ENCODE data around the gene MTMR10.

- TF ChIP-seq POLR2AphosphoS5 (IDR thresholded peaks at IDR 0.05; ENCODE audit: low read depth, low read length): no peak
- TF ChIP-seq CTCF (IDR thresholded peaks at IDR 0.05): peak; percentile 35
- no peak for TF ChIP-seq ZBTB33 (IDR thresholded peaks at IDR 0.05; ENCODE audit: borderline replicate concordance, low read depth)
- TF ChIP-seq MAX (IDR thresholded peaks at IDR 0.05; ENCODE audit: low read depth): no peak
- 0 out of 2 replicates have a peak, but pooled peaks have one; percentile 5 for TF ChIP-seq RAD21 (IDR thresholded peaks at IDR 0.05; ENCODE audit: low read length)
- no peak for TF ChIP-seq SMC3 (IDR thresholded peaks at IDR 0.05; ENCODE audit: low read depth, low read length)
- no peak for TF ChIP-seq REST (IDR thresholded peaks at IDR 0.05; ENCODE audit: low read depth, low read length)
- TF ChIP-seq USF2 (IDR thresholded peaks at IDR 0.05; ENCODE audit: borderline replicate concordance, low read depth, low read length): no peak
- TF ChIP-seq FOXM1 (IDR thresholded peaks at IDR 0.05; ENCODE audit: low read depth): no peak
- no peak for TF ChIP-seq NFIC (IDR thresholded peaks at IDR 0.05; ENCODE audit: borderline replicate concordance)
- no peak for TF ChIP-seq EZH2phosphoT487 (IDR thresholded peaks at IDR 0.05; ENCODE audit: borderline replicate concordance, low read depth)
- no peak for TF ChIP-seq EP300 (IDR thresholded peaks at IDR 0.05; ENCODE audit: borderline replicate concordance in 1 of 2, low read depth in 1 of 2, low read length in 1 of 2)
- TF ChIP-seq TAF1 (IDR thresholded peaks at IDR 0.05; ENCODE audit: borderline replicate concordance, low read depth, low read length): no peak
- TF ChIP-seq FOXJ3 (CRISPR knock-in tag; IDR thresholded peaks at IDR 0.05): no peak
Observed at GRCh38 chr15:30905821-30906220, 85.6 kb downstream of the MTMR10 start.
